ENCODE data around the gene AAGAB.

AAGAB gene

GRCh38 chr15:67202091-67202490 is 52.4 kb downstream of the AAGAB start:
- no peak for TF ChIP-seq CTCF (IDR thresholded peaks at IDR 0.05; ENCODE audit: insufficient read depth, low read length, poor library complexity, severe bottlenecking)

GRCh38 chr15:67201136-67201535 is 53.3 kb downstream of the AAGAB start:
- Histone ChIP-seq H3K4me3 (replicated peaks; ENCODE audit: low read depth, low read length) (no peak overlapping the region), H3K27me3 (replicated peaks; ENCODE audit: control insufficient read depth, insufficient read depth, low read length) (no peaks in the 10 kb centered on the region), H3K36me3 (ENCODE audit: control insufficient read depth, insufficient read depth, low read length) (peaks cover 7% of the 10 kb centered on the region)
- TF ChIP-seq CTCF (IDR thresholded peaks at IDR 0.05; ENCODE audit: insufficient read depth, low read length, poor library complexity, severe bottlenecking): no peak
- DNase-seq (ENCODE audit: extremely low read depth, insufficient read length): no peak

More at GRCh38 chr15:67202091-67202490, 52.4 kb downstream of the AAGAB start:
- H3K36me3 ChIP-seq (ENCODE audit: control insufficient read depth, insufficient read depth, low read length): peaks cover 7% of the 10 kb centered on the region
- no peaks in the 10 kb centered on the region for H3K27me3 ChIP-seq (replicated peaks; ENCODE audit: control insufficient read depth, insufficient read depth, low read length)
- no peak overlapping the region for H3K4me3 ChIP-seq (replicated peaks; ENCODE audit: low read depth, low read length)
- no peak for DNase-seq (ENCODE audit: extremely low read depth, insufficient read length)

GRCh38 chr15:67199881-67200763 is 54.3 kb downstream of the AAGAB start:
- Histone ChIP-seq H3K36me3 (ENCODE audit: control insufficient read depth, insufficient read depth, low read length) (peaks cover 7% of the 10 kb centered on the region), H3K4me3 (replicated peaks; ENCODE audit: low read depth, low read length) (no peak overlapping the region), H3K27me3 (replicated peaks; ENCODE audit: control insufficient read depth, insufficient read depth, low read length) (no peaks in the 10 kb centered on the region)
- TF ChIP-seq CTCF (IDR thresholded peaks at IDR 0.05; ENCODE audit: insufficient read depth, low read length, poor library complexity, severe bottlenecking): no peak
- DNase-seq (ENCODE audit: extremely low read depth, insufficient read length): no peak

GRCh38 chr15:67199391-67199790 is 55.1 kb downstream of the AAGAB start:
- H3K27me3 ChIP-seq (replicated peaks; ENCODE audit: control insufficient read depth, insufficient read depth, low read length): no peaks in the 10 kb centered on the region
- no peak for TF ChIP-seq CTCF (IDR thresholded peaks at IDR 0.05; ENCODE audit: insufficient read depth, low read length, poor library complexity, severe bottlenecking)
- no peak for DNase-seq (ENCODE audit: extremely low read depth, insufficient read length)
- H3K36me3 ChIP-seq (ENCODE audit: control insufficient read depth, insufficient read depth, low read length): peaks cover 8% of the 10 kb centered on the region
- no peak overlapping the region for H3K4me3 ChIP-seq (replicated peaks; ENCODE audit: low read depth, low read length)

- TF ChIP-seq CTCF (IDR thresholded peaks at IDR 0.05; ENCODE audit: insufficient read depth, low read length, poor library complexity, severe bottlenecking): no peak
- no peak overlapping the region for H3K4me3 ChIP-seq (replicated peaks; ENCODE audit: low read depth, low read length)
- no peaks in the 10 kb centered on the region for H3K27me3 ChIP-seq (replicated peaks; ENCODE audit: control insufficient read depth, insufficient read depth, low read length)
- DNase-seq (ENCODE audit: extremely low read depth, insufficient read length): no peak
- peaks cover 12% of the 10 kb centered on the region for H3K36me3 ChIP-seq (ENCODE audit: control insufficient read depth, insufficient read depth, low read length)
Measured at GRCh38 chr15:67198157-67198754, 56.2 kb downstream of the AAGAB start.
